Activated CD4-positive, CD25-positive, alpha-beta regulatory T cell (primary cell): Measurements from ENCODE around the gene SLC26A9.
A peak's percentile ranks its signal among the peaks of the same experiment; 100 is the strongest.
"Not testable (repeated sequence)": the region's sequence is repeated elsewhere in the genome, so short reads cannot be mapped to it uniquely, and the experiment has no call there.

Experiments
- DNase-seq, 4 experiments: peaks; one replicate each; lab custom pipeline; 2025; lab: John Stamatoyannopoulos, UW

Gene SLC26A9

GRCh38 chr1:205926213-205926612, 17.0 kb downstream of the SLC26A9 start:
- DNase-seq: no peak

- no peak for DNase-seq
Measured at GRCh38 chr1:205925736-205926135, 17.5 kb downstream of the SLC26A9 start.

- DNase-seq: no peak
Measured at GRCh38 chr1:205924460-205924790, 18.8 kb downstream of the SLC26A9 start.

GRCh38 chr1:205923651-205924459, 19.4 kb downstream of the SLC26A9 start:
- DNase-seq: no peak

- DNase-seq: no peak
Measured at GRCh38 chr1:205922806-205923205, 20.4 kb downstream of the SLC26A9 start.

GRCh38 chr1:205922314-205922713, 20.9 kb downstream of the SLC26A9 start:
- DNase-seq: no peak

GRCh38 chr1:205921570-205921909, 21.7 kb downstream of the SLC26A9 start:
- no peak for DNase-seq

- DNase-seq: no peak
Measured at GRCh38 chr1:205920861-205921569, 22.2 kb downstream of the SLC26A9 start.

- DNase-seq: no peak
Measured at GRCh38 chr1:205920159-205920558, 23.1 kb downstream of the SLC26A9 start.

GRCh38 chr1:205918955-205919746, 24.1 kb downstream of the SLC26A9 start:
- peak; percentile 14 to 57 (median 19) for DNase-seq

- DNase-seq: no peak
Measured at GRCh38 chr1:205917466-205918238, 25.6 kb downstream of the SLC26A9 start.

GRCh38 chr1:205916541-205916940, 26.7 kb downstream of the SLC26A9 start:
- DNase-seq: no peak

- no peak for DNase-seq
Measured at GRCh38 chr1:205915354-205915990, 27.8 kb downstream of the SLC26A9 start.

GRCh38 chr1:205914730-205915129, 28.5 kb downstream of the SLC26A9 start:
- no peak for DNase-seq

GRCh38 chr1:205914155-205914507, 29.1 kb downstream of the SLC26A9 start:
- no peak for DNase-seq

- DNase-seq: no peak
Measured at GRCh38 chr1:205913451-205914154, 29.7 kb downstream of the SLC26A9 start.

- no peak for DNase-seq
Measured at GRCh38 chr1:205907794-205908193, 35.5 kb downstream of the SLC26A9 start.

- not testable (repeated sequence) for DNase-seq
Measured at GRCh38 chr1:205905095-205905494, 38.2 kb downstream of the SLC26A9 start.

- DNase-seq: no peak
Measured at GRCh38 chr1:205896351-205896750, 46.9 kb downstream of the SLC26A9 start.

- not testable (repeated sequence) for DNase-seq
Measured at GRCh38 chr1:205894119-205894518, 49.1 kb downstream of the SLC26A9 start.

- not testable (repeated sequence) for DNase-seq
Measured at GRCh38 chr1:205892175-205892574, 51.1 kb downstream of the SLC26A9 start.
